CD14-positive monocyte (primary cell): ENCODE results near the gene NTS. TPM values are rescaled to one million over a fixed set of nuclear protein-coding genes. Genes with fewer than 3 reads are reported as not detected.

ENCODE experiments used
- DNase-seq, 3 donors: peaks; one replicate each; pipeline ENCODE4 v3.0.0-alpha.2; 2011 to 2022
- H2AFZ ChIP-seq: 2 replicates; pipeline ENCODE4 v1.6.0; 2012; ENCODE audit warnings: mild to moderate bottlenecking, low read depth, low read length, inconsistent platforms; ENCODE audit not compliant: insufficient read depth, poor library complexity, severe bottlenecking
- H3K27ac ChIP-seq, 2 donors: 1 replicate in 1 of 2; 2 replicates in 1 of 2; pipeline ENCODE4 v1.5.1; 2012 to 2013; ENCODE audit warnings: low read length in 2 of 2, control low read depth in 1 of 2, inconsistent platforms in 1 of 2, low read depth in 1 of 2, mild to moderate bottlenecking in 1 of 2
- H3K27me3 ChIP-seq, 2 donors: one replicate each; pipeline versions ENCODE4 v1.6.0 to v1.6.1; 2011 to 2013; ENCODE audit warnings: low read length in 2 of 2; ENCODE audit not compliant: control insufficient read depth in 2 of 2, insufficient read depth in 2 of 2
- H3K36me3 ChIP-seq, 2 donors: replicated peaks in 1 of 2; 1 replicate in 1 of 2; 2 replicates in 1 of 2; pipeline versions ENCODE4 v1.5.1 to v1.6.1; 2012 to 2013; ENCODE audit warnings: low read length in 2 of 2, control low read depth in 1 of 2, inconsistent platforms in 1 of 2, mild to moderate bottlenecking in 1 of 2; ENCODE audit not compliant: insufficient read depth in 2 of 2, control insufficient read depth in 1 of 2
- H3K4me1 ChIP-seq, 2 donors: 1 replicate in 1 of 2; 2 replicates in 1 of 2; pipeline versions ENCODE4 v1.5.1 to v1.6.1; 2012 to 2013; ENCODE audit warnings: low read length in 2 of 2, control low read depth in 1 of 2, inconsistent platforms in 1 of 2, mild to moderate bottlenecking in 1 of 2, moderate library complexity in 1 of 2; ENCODE audit not compliant: insufficient read depth in 2 of 2, control insufficient read depth in 1 of 2
- H3K4me2 ChIP-seq: replicated peaks from 2 replicates; pipeline ENCODE3; 2012; ENCODE audit warnings: low read length, moderate library complexity, mild to moderate bottlenecking; ENCODE audit not compliant: poor library complexity, severe bottlenecking; ENCODE audit errors: extremely low read depth
- H3K4me3 ChIP-seq, 3 experiments: fragments of 200-600 bp in 1 of 3; sonication (generic) in 1 of 3; replicated peaks in 1 of 3; 1 replicate in 2 of 3; 2 replicates in 1 of 3; pipeline ENCODE4 v1.5.1; 2011 to 2013; ENCODE audit warnings: low read length in 3 of 3, mild to moderate bottlenecking in 3 of 3, control low read depth in 2 of 3, low read depth in 2 of 3, inconsistent platforms in 1 of 3, moderate library complexity in 1 of 3
- H3K79me2 ChIP-seq: 2 replicates; pipeline ENCODE4 v1.6.0; 2012; ENCODE audit warnings: mild to moderate bottlenecking, control low read depth, inconsistent platforms, low read length, moderate library complexity; ENCODE audit not compliant: insufficient read depth
- H3K9ac ChIP-seq: 2 replicates; pipeline ENCODE4 v1.6.0; 2017; ENCODE audit warnings: low read length, mild to moderate bottlenecking; ENCODE audit not compliant: insufficient read depth, poor library complexity, severe bottlenecking
- H3K9me3 ChIP-seq, 2 donors: replicated peaks in 1 of 2; 1 replicate in 1 of 2; 2 replicates in 1 of 2; pipeline versions ENCODE4 v1.5.1 to v1.6.1; 2012 to 2013; ENCODE audit warnings: low read length in 2 of 2, control low read depth in 1 of 2; ENCODE audit not compliant: control insufficient read depth in 1 of 2, insufficient read depth in 1 of 2
- H4K20me1 ChIP-seq: 2 replicates; pipeline ENCODE4 v1.6.0; 2012; ENCODE audit warnings: mild to moderate bottlenecking, low read length, control low read depth, moderate library complexity; ENCODE audit not compliant: insufficient read depth
- H3K27ac Mint-ChIP-seq, 7 donors: one replicate each; pipeline ENCODE4 v1.8.0; 2020; ENCODE audit warnings: mild to moderate bottlenecking in 7 of 7, mixed read lengths in 7 of 7, moderate library complexity in 6 of 7, inconsistent platforms in 2 of 7
- H3K27me3 Mint-ChIP-seq, 3 donors: one replicate each; pipeline ENCODE4 v1.8.0; 2021 to 2022; ENCODE audit warnings: low read depth in 3 of 3, mild to moderate bottlenecking in 3 of 3, mixed read lengths in 3 of 3, moderate library complexity in 3 of 3, inconsistent platforms in 1 of 3
- H3K36me3 Mint-ChIP-seq, 2 donors: one replicate each; pipeline ENCODE4 v1.8.0; 2020; ENCODE audit warnings: mixed read lengths in 2 of 2, inconsistent platforms in 1 of 2, mild to moderate bottlenecking in 1 of 2
- H3K4me1 Mint-ChIP-seq: one replicate; pipeline ENCODE4 v1.8.0; 2020; ENCODE audit warnings: mild to moderate bottlenecking, mixed read lengths
- H3K4me3 Mint-ChIP-seq, 2 donors: one replicate each; pipeline ENCODE4 v1.8.0; 2020; ENCODE audit warnings: mild to moderate bottlenecking in 2 of 2, mixed read lengths in 2 of 2, moderate library complexity in 1 of 2
- H3K9me3 Mint-ChIP-seq, 7 donors: one replicate each; pipeline ENCODE4 v1.8.0; 2020 to 2022; ENCODE audit warnings: mixed read lengths in 7 of 7, mild to moderate bottlenecking in 6 of 7, moderate library complexity in 6 of 7, inconsistent platforms in 2 of 7
- CTCF ChIP-seq: fragments of 200-600 bp; IDR thresholded peaks from one replicate; pipeline ENCODE4 v1.8.0; 2022; ENCODE audit warnings: antibody characterized with exemption, mild to moderate bottlenecking
- WGBS: methylation state at CpG from one replicate; pipeline ENCODE4 v1.1.5; 2013; ENCODE audit warnings: missing lambda C conversion rate; ENCODE audit not compliant: insufficient coverage; 5-methylcytosine and 5-hydroxymethylcytosine counted together
- intact Hi-C, 2 donors: fragments of 100-400 bp; cut with micrococcal nuclease; formaldehyde crosslinking; loops; one replicate each; pipeline versions ENCODE4 v1.15.0 to v1.15.1; 2023
- polyA minus RNA-seq: library from RNA; depleted of rRNA, polyadenylated mRNA; stranded (reverse); fragments of >200 nt; gene quantifications from 2 replicates; pipeline ENCODE4 v1.2.3, GENCODE V29; 2012
- polyA plus RNA-seq, 3 donors: library from polyadenylated mRNA; depleted of rRNA in 1 of 3; unstranded in 2 of 3; stranded (reverse) in 1 of 3; fragments of 300-500 nt in 2 of 3; fragments of >200 nt in 1 of 3; fragmentation: Illumina TruSeq in 2 of 3; gene quantifications; 1 replicate in 2 of 3; 2 replicates in 1 of 3; pipeline ENCODE4 v1.2.3, GENCODE V29; 2012 to 2021
- total RNA-seq, 12 experiments: library from RNA in 1 of 12; stranded (reverse) in 1 of 12; fragments of 120-200 nt in 1 of 12; gene quantifications; one replicate each; pipeline ENCODE4 v1.2.4 and lab custom pipeline; 2013 to 2026; ENCODE audit warnings: mixed read lengths in 6 of 12, inconsistent platforms in 1 of 12

Gene NTS
- total RNA-seq (2013) = 0.10 TPM
- not detected for polyA plus RNA-seq
- polyA minus RNA-seq = not detected in 2 replicates
- total RNA-seq (lab: John Stamatoyannopoulos, UW) = 0 to 1.2 (median 0.10) reads per million in 11 experiments

DNA sequence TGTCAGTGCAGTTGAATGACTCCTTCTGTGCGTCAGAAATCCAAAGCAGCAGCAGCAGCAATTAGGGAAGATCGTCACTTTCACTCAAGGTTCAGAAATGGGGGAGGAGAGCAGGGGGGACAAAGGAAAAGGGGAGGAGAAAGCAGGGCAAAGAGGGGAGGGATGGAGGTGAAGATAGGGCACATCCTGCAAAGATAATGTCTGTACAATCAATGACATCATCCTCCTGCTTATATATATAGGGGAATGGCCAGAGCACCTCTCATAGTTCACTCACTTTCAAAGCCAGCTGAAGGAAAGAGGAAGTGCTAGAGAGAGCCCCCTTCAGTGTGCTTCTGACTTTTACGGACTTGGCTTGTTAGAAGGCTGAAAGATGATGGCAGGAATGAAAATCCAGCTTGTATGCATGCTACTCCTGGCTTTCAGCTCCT, at the start of gene NTS:
TSS of gene NTS (plus strand) at position 265 of the 431 bp plus-strand sequence. CDS start at position 374, 109 bp downstream.
- H3K27ac Mint-ChIP-seq = no peak within 1 kb of the TSS
- no peaks in the 10 kb centered on the region for H3K4me1 Mint-ChIP-seq
- no peak within 1 kb of the TSS for H3K4me2 ChIP-seq
- no peak for TF ChIP-seq CTCF
- no peaks in the 10 kb centered on the region for H3K9me3 Mint-ChIP-seq
- no peak within 1 kb of the TSS for H3K9ac ChIP-seq
- peak in 1 of 3 donors; percentile 3 for DNase-seq
- 64% methylated on average over 2 of the region's 3 CpGs for WGBS
- peaks cover 0 to 1% (median 0%) of the 10 kb centered on the region in 3 donors for H3K27me3 Mint-ChIP-seq
- H3K36me3 ChIP-seq = no peaks in the 10 kb centered on the region
- H4K20me1 ChIP-seq = no peaks in the 10 kb centered on the region
- H3K4me1 ChIP-seq = no peaks in the 10 kb centered on the region
- no peak within 1 kb of the TSS for H3K27ac ChIP-seq
- H2AFZ ChIP-seq = no peak within 1 kb of the TSS
- H3K9me3 ChIP-seq = no peaks in the 10 kb centered on the region
- no peaks in the 10 kb centered on the region for H3K79me2 ChIP-seq
- intact Hi-C loops = no loop called here
- H3K36me3 Mint-ChIP-seq = no peaks in the 10 kb centered on the region
- no peak within 1 kb of the TSS for H3K4me3 ChIP-seq
- no peak within 1 kb of the TSS for H3K4me3 Mint-ChIP-seq
- no peaks in the 10 kb centered on the region for H3K27me3 ChIP-seq

DNA sequence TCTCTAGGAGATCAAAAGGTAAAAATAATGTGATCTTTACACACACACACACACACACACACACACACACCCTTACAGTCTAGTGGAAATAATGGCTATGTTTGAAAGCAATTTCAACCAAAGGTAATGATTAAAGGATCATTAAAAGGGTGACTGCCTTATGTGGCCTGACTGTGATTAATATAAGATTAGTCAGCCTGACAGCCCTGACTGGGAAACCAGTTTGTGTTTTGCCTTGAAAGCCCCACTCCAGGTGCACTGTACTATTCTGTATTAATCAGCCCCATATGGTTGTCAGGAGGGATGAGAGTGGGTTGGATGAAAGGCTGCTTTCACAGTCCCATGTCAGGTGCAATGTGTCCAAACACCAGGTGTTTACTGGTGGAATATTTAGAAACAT, 48.3 kb upstream of the NTS start:
- Histone ChIP-seq H3K9ac (no peak overlapping the region), H3K36me3 (no peaks in the 10 kb centered on the region), H3K9me3 (no peaks in the 10 kb centered on the region), H3K79me2 (no peaks in the 10 kb centered on the region), H3K27me3 (no peaks in the 10 kb centered on the region), H4K20me1 (no peaks in the 10 kb centered on the region), H3K27ac (no peak overlapping the region), H3K4me2 (no peak overlapping the region), H2AFZ (no peak overlapping the region), H3K4me1 (no peaks in the 10 kb centered on the region), H3K4me3 (no peak overlapping the region)
- no peak for TF ChIP-seq CTCF
- Mint-ChIP-seq H3K27ac (peak overlapping the region in 1 of 7 donors; percentile 43), H3K9me3 (peaks cover 0 to 7% (median 0%) of the 10 kb centered on the region in 7 donors), H3K27me3 (no peaks in the 10 kb centered on the region), H3K4me3 (no peak overlapping the region), H3K4me1 (no peaks in the 10 kb centered on the region), H3K36me3 (no peaks in the 10 kb centered on the region)
- intact Hi-C loops = no loop called here
- no peak for DNase-seq
